ENCODE data around the gene JMJD1C.
"Not testable (repeated sequence)": the region's sequence is repeated elsewhere in the genome, so short reads cannot be mapped to it uniquely, and the experiment has no call there.

JMJD1C gene

GRCh38 chr10:63502832-63503231 lies 37.1 kb upstream of the JMJD1C start:
- no peak overlapping the region for H3K4me3 ChIP-seq (ENCODE audit: low read length)
- TF ChIP-seq, protein P1, sequence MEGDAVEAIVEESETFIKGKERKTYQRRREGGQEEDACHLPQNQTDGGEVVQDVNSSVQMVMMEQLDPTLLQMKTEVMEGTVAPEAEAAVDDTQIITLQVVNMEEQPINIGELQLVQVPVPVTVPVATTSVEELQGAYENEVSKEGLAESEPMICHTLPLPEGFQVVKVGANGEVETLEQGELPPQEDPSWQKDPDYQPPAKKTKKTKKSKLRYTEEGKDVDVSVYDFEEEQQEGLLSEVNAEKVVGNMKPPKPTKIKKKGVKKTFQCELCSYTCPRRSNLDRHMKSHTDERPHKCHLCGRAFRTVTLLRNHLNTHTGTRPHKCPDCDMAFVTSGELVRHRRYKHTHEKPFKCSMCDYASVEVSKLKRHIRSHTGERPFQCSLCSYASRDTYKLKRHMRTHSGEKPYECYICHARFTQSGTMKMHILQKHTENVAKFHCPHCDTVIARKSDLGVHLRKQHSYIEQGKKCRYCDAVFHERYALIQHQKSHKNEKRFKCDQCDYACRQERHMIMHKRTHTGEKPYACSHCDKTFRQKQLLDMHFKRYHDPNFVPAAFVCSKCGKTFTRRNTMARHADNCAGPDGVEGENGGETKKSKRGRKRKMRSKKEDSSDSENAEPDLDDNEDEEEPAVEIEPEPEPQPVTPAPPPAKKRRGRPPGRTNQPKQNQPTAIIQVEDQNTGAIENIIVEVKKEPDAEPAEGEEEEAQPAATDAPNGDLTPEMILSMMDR (conservative IDR thresholded peaks at IDR 0.05; ENCODE audit: low read depth, low read length) = no peak
- DNase-seq (ENCODE audit: low read depth) = no peak

DNA sequence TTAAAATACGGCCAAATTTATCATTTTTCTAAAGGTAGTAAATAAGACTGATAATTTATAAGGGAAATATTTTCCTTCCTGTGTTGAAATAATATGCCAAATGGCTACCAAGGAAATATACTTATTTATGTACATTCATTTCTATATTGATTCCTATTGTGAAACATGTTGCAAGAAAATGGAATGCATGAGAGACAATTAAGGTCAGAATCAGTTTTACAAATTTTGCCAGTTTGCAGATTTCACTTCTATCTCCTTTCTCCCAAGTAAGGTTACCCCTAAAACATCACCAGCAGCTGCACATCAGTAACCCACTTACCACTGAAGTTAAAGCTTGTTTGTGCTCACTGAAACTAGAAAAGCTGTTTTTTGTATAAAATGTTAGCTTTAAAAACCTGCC lies 36.2 kb upstream of the JMJD1C start:
- no peak overlapping the region for H3K4me3 ChIP-seq (ENCODE audit: low read length)
- no peak for DNase-seq (ENCODE audit: low read depth)
- TF ChIP-seq, protein P1 (conservative IDR thresholded peaks at IDR 0.05; ENCODE audit: low read depth, low read length) = no peak

DNA sequence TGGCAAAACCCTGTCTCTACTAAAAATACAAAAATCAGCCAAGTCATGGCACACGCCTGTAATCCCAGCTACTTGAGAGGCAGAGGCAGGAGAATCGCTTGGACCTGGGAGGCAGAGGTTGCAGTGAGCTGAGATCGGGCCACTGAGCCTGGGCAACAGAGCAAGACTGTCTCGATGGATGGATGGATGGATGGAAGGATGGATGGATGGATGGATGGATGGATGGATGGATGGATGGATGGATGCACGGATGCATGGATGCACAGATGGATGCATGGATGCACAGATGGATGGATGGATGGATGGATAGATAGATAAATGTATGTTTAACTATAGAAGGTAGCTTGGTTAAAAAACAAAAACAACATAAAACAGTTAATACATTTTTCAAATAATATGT lies 34.8 kb upstream of the JMJD1C start:
- not testable (repeated sequence) for H3K4me3 ChIP-seq (ENCODE audit: low read length); DNase-seq (ENCODE audit: low read depth)

- H3K4me3 ChIP-seq (ENCODE audit: low read length) = no peak overlapping the region
- TF ChIP-seq, protein P1 (conservative IDR thresholded peaks at IDR 0.05; ENCODE audit: low read depth, low read length) = no peak
- DNase-seq (ENCODE audit: low read depth) = no peak
Observed at GRCh38 chr10:63498665-63499064, 32.9 kb upstream of the JMJD1C start.

DNA sequence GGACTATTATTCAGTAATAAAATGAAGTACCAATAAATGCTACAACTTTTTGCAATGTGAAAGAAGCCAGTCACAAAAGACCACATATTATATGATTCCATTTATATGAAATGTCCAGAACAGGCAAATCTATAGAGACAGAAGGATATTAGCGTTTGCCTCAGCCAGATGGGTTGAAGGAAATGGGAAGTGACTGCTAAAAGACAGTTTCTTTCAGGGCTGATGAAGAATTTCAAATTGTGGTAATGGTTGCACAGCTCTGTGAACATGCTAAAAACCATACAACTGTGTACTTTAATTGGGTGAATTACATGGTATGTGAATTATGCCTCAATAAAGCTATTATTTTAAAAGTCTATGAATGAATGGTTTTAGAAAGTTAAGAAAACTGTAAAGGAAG lies 31.5 kb upstream of the JMJD1C start:
- TF ChIP-seq, protein P1 (conservative IDR thresholded peaks at IDR 0.05; ENCODE audit: low read depth, low read length) = no peak
- DNase-seq (ENCODE audit: low read depth) = no peak
- H3K4me3 ChIP-seq (ENCODE audit: low read length) = no peak overlapping the region

GRCh38 chr10:63496561-63496960 lies 30.8 kb upstream of the JMJD1C start:
- DNase-seq (ENCODE audit: low read depth) = no peak
- TF ChIP-seq, protein P1 (conservative IDR thresholded peaks at IDR 0.05; ENCODE audit: low read depth, low read length) = no peak
- H3K4me3 ChIP-seq (ENCODE audit: low read length) = no peak overlapping the region

DNA sequence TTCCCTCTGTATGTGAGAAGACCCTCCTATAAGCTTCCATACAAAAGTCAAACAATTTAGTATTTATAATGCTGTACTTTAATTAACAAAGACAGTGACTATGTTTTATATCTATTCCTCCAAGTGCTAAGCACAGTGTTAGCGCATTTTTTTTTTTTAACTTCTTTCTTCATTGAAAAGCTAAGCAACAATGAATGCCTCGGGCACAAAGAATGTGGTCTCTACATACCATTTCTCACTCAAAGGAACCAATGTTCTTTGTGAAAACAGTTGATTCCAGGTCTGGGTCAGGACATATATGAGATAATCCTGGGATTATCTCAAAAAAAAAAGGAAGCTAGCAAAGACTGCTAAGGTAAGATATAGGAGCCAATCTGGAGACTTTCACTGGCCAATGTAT lies 29.2 kb upstream of the JMJD1C start:
- TF ChIP-seq, protein P1 (conservative IDR thresholded peaks at IDR 0.05; ENCODE audit: low read depth, low read length) = no peak
- no peak overlapping the region for H3K4me3 ChIP-seq (ENCODE audit: low read length)
- DNase-seq (ENCODE audit: low read depth) = no peak

- DNase-seq (ENCODE audit: low read depth) = no peak
- TF ChIP-seq, protein P1 (conservative IDR thresholded peaks at IDR 0.05; ENCODE audit: low read depth, low read length) = no peak
- H3K4me3 ChIP-seq (ENCODE audit: low read length) = no peak overlapping the region
Observed at GRCh38 chr10:63493004-63493403, 27.2 kb upstream of the JMJD1C start.

DNA sequence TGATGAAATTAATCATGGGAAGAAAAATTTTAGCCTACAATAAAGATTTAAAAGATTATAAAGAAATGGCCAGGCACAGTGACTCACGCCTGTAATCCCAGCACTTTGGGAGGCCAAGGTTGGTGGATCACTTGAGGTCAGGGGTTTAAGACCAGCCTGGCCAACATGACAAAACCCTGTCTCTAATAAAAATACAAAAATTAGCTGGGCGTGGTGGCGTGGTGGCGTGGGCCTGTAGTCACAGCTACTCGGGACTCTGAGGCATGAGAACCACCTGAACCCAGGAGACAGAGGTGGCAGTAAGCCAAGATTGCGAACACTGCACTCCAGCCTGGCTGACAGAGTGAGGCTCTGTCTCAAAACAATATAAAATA lies 26.5 kb upstream of the JMJD1C start:
- DNase-seq (ENCODE audit: low read depth) = peak; percentile 55

More for the DNA sequence above, 26.5 kb upstream of the JMJD1C start:
- H3K4me3 ChIP-seq (ENCODE audit: low read length) = not testable (repeated sequence)

Measured in retinal pigment epithelial cell (primary cell).